NB4 (cell line): ENCODE measurements around the gene S100A12.

Experiments used
- MAX ChIP-seq: IDR thresholded peaks from 2 replicates; pipeline ENCODE4 v1.6.1; 2011; ENCODE audit warnings: low read depth, low read length
- MYC ChIP-seq: IDR thresholded peaks from 2 replicates; pipeline ENCODE4 v1.6.1; 2011; ENCODE audit warnings: low read depth, low read length
- POLR2A ChIP-seq: IDR thresholded peaks from 2 replicates; pipeline ENCODE4 v1.6.1; 2011; ENCODE audit warnings: mild to moderate bottlenecking; ENCODE audit not compliant: insufficient read length; ENCODE audit errors: extremely low read depth
- TF ChIP-seq, protein P1 (sequence below): IDR thresholded peaks from one replicate; pipeline ENCODE4 v1.5.1; 2012; ENCODE audit warnings: low read depth, low read length

- TF ChIP-seq MYC (no peak), POLR2A (no peak), MAX (no peak)
- TF ChIP-seq, protein P1, sequence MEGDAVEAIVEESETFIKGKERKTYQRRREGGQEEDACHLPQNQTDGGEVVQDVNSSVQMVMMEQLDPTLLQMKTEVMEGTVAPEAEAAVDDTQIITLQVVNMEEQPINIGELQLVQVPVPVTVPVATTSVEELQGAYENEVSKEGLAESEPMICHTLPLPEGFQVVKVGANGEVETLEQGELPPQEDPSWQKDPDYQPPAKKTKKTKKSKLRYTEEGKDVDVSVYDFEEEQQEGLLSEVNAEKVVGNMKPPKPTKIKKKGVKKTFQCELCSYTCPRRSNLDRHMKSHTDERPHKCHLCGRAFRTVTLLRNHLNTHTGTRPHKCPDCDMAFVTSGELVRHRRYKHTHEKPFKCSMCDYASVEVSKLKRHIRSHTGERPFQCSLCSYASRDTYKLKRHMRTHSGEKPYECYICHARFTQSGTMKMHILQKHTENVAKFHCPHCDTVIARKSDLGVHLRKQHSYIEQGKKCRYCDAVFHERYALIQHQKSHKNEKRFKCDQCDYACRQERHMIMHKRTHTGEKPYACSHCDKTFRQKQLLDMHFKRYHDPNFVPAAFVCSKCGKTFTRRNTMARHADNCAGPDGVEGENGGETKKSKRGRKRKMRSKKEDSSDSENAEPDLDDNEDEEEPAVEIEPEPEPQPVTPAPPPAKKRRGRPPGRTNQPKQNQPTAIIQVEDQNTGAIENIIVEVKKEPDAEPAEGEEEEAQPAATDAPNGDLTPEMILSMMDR: no peak
Measured at GRCh38 chr1:153374071-153374470, 1.4 kb downstream of the S100A12 start.
